ENCODE results near the gene DLG2. TPM values are rescaled to one million over a fixed set of nuclear protein-coding genes. Genes with fewer than 3 reads are reported as not detected.

Gene DLG2
- polyA plus RNA-seq, 3 donors: 0.24 to 0.39 TPM; not detected in 1

GRCh38 chr11:84384731-84385130 lies 1242.4 kb downstream of the DLG2 start:
- Histone ChIP-seq H3K4me3 (replicated peaks in 1 of 3; ENCODE audit: low read depth in 2 of 3, low read length in 3 of 3) (no peak overlapping the region), H3K36me3 (replicated peaks in 1 of 2; ENCODE audit: control insufficient read depth in 1 of 2, insufficient read depth in 2 of 2, low read length in 2 of 2) (no peaks in the 10 kb centered on the region), H3K4me2 (replicated peaks; ENCODE audit: extremely low read depth, low read length, poor library complexity, severe bottlenecking) (no peak overlapping the region), H3K27ac (ENCODE audit: low read depth in 1 of 2, low read length in 2 of 2) (no peak overlapping the region), H3K27me3 (ENCODE audit: control insufficient read depth in 2 of 2, insufficient read depth in 2 of 2, low read length in 2 of 2) (no peaks in the 10 kb centered on the region), H2AFZ (ENCODE audit: insufficient read depth, low read depth, low read length, poor library complexity, severe bottlenecking) (no peak overlapping the region), H3K79me2 (ENCODE audit: insufficient read depth, low read length) (no peaks in the 10 kb centered on the region), H3K9ac (ENCODE audit: insufficient read depth, low read length, poor library complexity, severe bottlenecking) (no peak overlapping the region), H4K20me1 (ENCODE audit: insufficient read depth, low read length) (no peaks in the 10 kb centered on the region), H3K9me3 (replicated peaks in 1 of 2; ENCODE audit: control insufficient read depth in 1 of 2, insufficient read depth in 1 of 2, low read length in 2 of 2) (no peaks in the 10 kb centered on the region), H3K4me1 (ENCODE audit: control insufficient read depth in 1 of 2, insufficient read depth in 2 of 2, low read length in 2 of 2) (no peaks in the 10 kb centered on the region)
- no peaks in the 10 kb centered on the region for H3K4me1 Mint-ChIP-seq
- intact Hi-C loops (cut with micrococcal nuclease): no loop called here
- no peak overlapping the region for H3K4me3 Mint-ChIP-seq
- DNase-seq: peak in 2 of 3 donors; percentile 3
- peaks cover 0 to 1% (median 0%) of the 10 kb centered on the region in 3 donors for H3K27me3 Mint-ChIP-seq (ENCODE audit: low read depth in 3 of 3)
- H3K27ac Mint-ChIP-seq: no peak overlapping the region
- TF ChIP-seq, protein P1, sequence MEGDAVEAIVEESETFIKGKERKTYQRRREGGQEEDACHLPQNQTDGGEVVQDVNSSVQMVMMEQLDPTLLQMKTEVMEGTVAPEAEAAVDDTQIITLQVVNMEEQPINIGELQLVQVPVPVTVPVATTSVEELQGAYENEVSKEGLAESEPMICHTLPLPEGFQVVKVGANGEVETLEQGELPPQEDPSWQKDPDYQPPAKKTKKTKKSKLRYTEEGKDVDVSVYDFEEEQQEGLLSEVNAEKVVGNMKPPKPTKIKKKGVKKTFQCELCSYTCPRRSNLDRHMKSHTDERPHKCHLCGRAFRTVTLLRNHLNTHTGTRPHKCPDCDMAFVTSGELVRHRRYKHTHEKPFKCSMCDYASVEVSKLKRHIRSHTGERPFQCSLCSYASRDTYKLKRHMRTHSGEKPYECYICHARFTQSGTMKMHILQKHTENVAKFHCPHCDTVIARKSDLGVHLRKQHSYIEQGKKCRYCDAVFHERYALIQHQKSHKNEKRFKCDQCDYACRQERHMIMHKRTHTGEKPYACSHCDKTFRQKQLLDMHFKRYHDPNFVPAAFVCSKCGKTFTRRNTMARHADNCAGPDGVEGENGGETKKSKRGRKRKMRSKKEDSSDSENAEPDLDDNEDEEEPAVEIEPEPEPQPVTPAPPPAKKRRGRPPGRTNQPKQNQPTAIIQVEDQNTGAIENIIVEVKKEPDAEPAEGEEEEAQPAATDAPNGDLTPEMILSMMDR (IDR thresholded peaks at IDR 0.05): peak; percentile 73
- H3K36me3 Mint-ChIP-seq: no peaks in the 10 kb centered on the region
- no peaks in the 10 kb centered on the region for H3K9me3 Mint-ChIP-seq

DNA sequence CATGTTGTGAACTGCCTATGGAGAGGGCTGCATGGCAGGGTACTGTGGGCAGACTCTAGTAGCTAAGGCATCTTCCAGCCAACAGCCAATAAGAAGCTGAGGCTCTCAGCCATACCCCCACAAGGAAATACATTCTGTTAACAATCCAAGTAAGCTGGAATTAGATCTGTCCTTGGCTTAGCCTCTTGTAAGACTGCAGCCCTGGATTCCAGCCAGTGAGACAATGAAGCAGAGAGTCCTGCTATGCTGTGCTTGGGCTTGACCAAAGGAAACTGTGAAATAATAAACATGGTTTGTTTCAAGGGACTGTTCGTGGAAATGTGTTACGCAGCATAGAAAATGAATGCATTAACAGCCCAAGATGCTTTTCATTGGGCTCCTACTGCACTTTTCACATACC lies 1243.6 kb downstream of the DLG2 start:
- intact Hi-C loops (cut with micrococcal nuclease): no loop called here
- H3K4me3 Mint-ChIP-seq: no peak overlapping the region

More for the DNA sequence above, 1243.6 kb downstream of the DLG2 start:
- H4K20me1 ChIP-seq (ENCODE audit: insufficient read depth, low read length): no peaks in the 10 kb centered on the region
- H3K4me1 ChIP-seq (ENCODE audit: control insufficient read depth in 1 of 2, insufficient read depth in 2 of 2, low read length in 2 of 2): no peaks in the 10 kb centered on the region
- no peaks in the 10 kb centered on the region for H3K27me3 ChIP-seq (ENCODE audit: control insufficient read depth in 2 of 2, insufficient read depth in 2 of 2, low read length in 2 of 2)
- H3K9me3 ChIP-seq (replicated peaks in 1 of 2; ENCODE audit: control insufficient read depth in 1 of 2, insufficient read depth in 1 of 2, low read length in 2 of 2): no peaks in the 10 kb centered on the region
- H3K27me3 Mint-ChIP-seq (ENCODE audit: low read depth in 3 of 3): peaks cover 0 to 1% (median 1%) of the 10 kb centered on the region in 3 donors
- H3K36me3 ChIP-seq (replicated peaks in 1 of 2; ENCODE audit: control insufficient read depth in 1 of 2, insufficient read depth in 2 of 2, low read length in 2 of 2): no peaks in the 10 kb centered on the region
- H3K4me1 Mint-ChIP-seq: no peaks in the 10 kb centered on the region
- no peaks in the 10 kb centered on the region for H3K79me2 ChIP-seq (ENCODE audit: insufficient read depth, low read length)
- H3K27ac ChIP-seq (ENCODE audit: low read depth in 1 of 2, low read length in 2 of 2): no peak overlapping the region
- no peaks in the 10 kb centered on the region for H3K36me3 Mint-ChIP-seq
- TF ChIP-seq, protein P1 (IDR thresholded peaks at IDR 0.05): no peak
- DNase-seq: no peak
- no peak overlapping the region for H3K4me3 ChIP-seq (replicated peaks in 1 of 3; ENCODE audit: low read depth in 2 of 3, low read length in 3 of 3)
- peaks cover 0 to 2% (median 0%) of the 10 kb centered on the region in 7 donors for H3K9me3 Mint-ChIP-seq
- 100% methylated on average over 1 of the region's 2 CpGs for WGBS (ENCODE audit: insufficient coverage)
- H2AFZ ChIP-seq (ENCODE audit: insufficient read depth, low read depth, low read length, poor library complexity, severe bottlenecking): no peak overlapping the region
- no peak overlapping the region for H3K4me2 ChIP-seq (replicated peaks; ENCODE audit: extremely low read depth, low read length, poor library complexity, severe bottlenecking)
- H3K9ac ChIP-seq (ENCODE audit: insufficient read depth, low read length, poor library complexity, severe bottlenecking): no peak overlapping the region
- H3K27ac Mint-ChIP-seq: no peak overlapping the region

All from CD14-positive monocyte (primary cell).